ENCODE data around the gene MCM10. TPM values are rescaled to one million over a fixed set of nuclear protein-coding genes. Genes with fewer than 3 reads are reported as not detected.

MCM10 gene
- total RNA-seq, 1 experiment from 2014 or later, result 24.5 TPM

- no peak overlapping the region for H2AFZ ChIP-seq
- no peaks in the 10 kb centered on the region for H3K36me3 ChIP-seq (ENCODE audit: low read depth)
- H3K27me3 ChIP-seq (ENCODE audit: insufficient read depth, low read depth), result no peaks in the 10 kb centered on the region
- intact Hi-C loops (cut with micrococcal nuclease; ENCODE audit: unreplicated experiment), result no loop called here
- POLR2A ChIA-PET (ENCODE audit: unreplicated experiment), result no interaction called here
- H3K4me3 ChIP-seq, result no peak overlapping the region
- no peak for DNase-seq
- H3K4me2 ChIP-seq, result no peak overlapping the region
- no peaks in the 10 kb centered on the region for H3K79me2 ChIP-seq (ENCODE audit: low read depth)
- no peak overlapping the region for H3K27ac ChIP-seq
- CTCF ChIA-PET, result no interaction called here
- no peaks in the 10 kb centered on the region for H3F3A ChIP-seq (ENCODE audit: insufficient read depth, low read depth)
- no peaks in the 10 kb centered on the region for H3K4me1 ChIP-seq (replicated peaks; ENCODE audit: insufficient read depth)
- TF ChIP-seq, protein P1, sequence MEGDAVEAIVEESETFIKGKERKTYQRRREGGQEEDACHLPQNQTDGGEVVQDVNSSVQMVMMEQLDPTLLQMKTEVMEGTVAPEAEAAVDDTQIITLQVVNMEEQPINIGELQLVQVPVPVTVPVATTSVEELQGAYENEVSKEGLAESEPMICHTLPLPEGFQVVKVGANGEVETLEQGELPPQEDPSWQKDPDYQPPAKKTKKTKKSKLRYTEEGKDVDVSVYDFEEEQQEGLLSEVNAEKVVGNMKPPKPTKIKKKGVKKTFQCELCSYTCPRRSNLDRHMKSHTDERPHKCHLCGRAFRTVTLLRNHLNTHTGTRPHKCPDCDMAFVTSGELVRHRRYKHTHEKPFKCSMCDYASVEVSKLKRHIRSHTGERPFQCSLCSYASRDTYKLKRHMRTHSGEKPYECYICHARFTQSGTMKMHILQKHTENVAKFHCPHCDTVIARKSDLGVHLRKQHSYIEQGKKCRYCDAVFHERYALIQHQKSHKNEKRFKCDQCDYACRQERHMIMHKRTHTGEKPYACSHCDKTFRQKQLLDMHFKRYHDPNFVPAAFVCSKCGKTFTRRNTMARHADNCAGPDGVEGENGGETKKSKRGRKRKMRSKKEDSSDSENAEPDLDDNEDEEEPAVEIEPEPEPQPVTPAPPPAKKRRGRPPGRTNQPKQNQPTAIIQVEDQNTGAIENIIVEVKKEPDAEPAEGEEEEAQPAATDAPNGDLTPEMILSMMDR (conservative IDR thresholded peaks at IDR 0.05), result no peak
- no peak for TF ChIP-seq EZH2 (IDR thresholded peaks at IDR 0.05; ENCODE audit: low read depth)
- H3K9me3 ChIP-seq (ENCODE audit: insufficient read depth, low read depth), result no peaks in the 10 kb centered on the region
- H4K20me1 ChIP-seq (ENCODE audit: insufficient read depth), result no peaks in the 10 kb centered on the region
- BruUV-seq (replicated peaks), result no TSS peak
- no peaks in the 10 kb centered on the region for H3K9me2 ChIP-seq (ENCODE audit: insufficient read depth)
Measured at GRCh38 chr10:13231190-13231589, 69.8 kb downstream of the MCM10 start.

DNA sequence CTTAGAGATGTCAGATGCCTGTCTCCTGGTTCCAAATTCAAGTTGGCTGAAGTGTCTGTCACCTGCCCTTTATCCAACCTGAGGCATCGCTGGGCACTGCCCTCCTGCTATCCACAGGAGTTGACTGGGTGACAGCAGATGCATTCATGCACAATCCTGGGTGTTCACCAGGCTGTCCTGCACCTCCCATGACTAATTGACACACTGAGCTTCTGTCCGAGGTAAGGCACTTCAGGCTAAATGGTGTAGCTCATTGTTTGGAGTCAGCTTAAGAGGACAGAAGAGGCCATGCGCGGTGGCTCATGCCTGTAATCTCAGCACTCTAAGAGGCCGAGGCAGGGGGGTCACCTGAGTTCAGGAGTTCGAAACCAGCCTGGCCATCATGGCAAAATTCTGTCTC is 70.5 kb downstream of the MCM10 start:
- no peak overlapping the region for H3K27ac ChIP-seq
- H3F3A ChIP-seq (ENCODE audit: insufficient read depth, low read depth), result no peaks in the 10 kb centered on the region
- H3K4me3 ChIP-seq, result no peak overlapping the region
- H3K9me2 ChIP-seq (ENCODE audit: insufficient read depth), result no peaks in the 10 kb centered on the region
- TF ChIP-seq, protein P1 (conservative IDR thresholded peaks at IDR 0.05), result no peak
- no peak for TF ChIP-seq EZH2 (IDR thresholded peaks at IDR 0.05; ENCODE audit: low read depth)
- no peaks in the 10 kb centered on the region for H3K9me3 ChIP-seq (ENCODE audit: insufficient read depth, low read depth)
- intact Hi-C loops (cut with micrococcal nuclease; ENCODE audit: unreplicated experiment), result no loop called here
- ChIA-PET CTCF (no interaction called here), POLR2A (ENCODE audit: unreplicated experiment) (no interaction called here)
- H4K20me1 ChIP-seq (ENCODE audit: insufficient read depth), result no peaks in the 10 kb centered on the region
- no peak overlapping the region for H3K4me2 ChIP-seq
- no peaks in the 10 kb centered on the region for H3K79me2 ChIP-seq (ENCODE audit: low read depth)
- no peak overlapping the region for H2AFZ ChIP-seq
- H3K4me1 ChIP-seq (replicated peaks; ENCODE audit: insufficient read depth), result no peaks in the 10 kb centered on the region
- no peaks in the 10 kb centered on the region for H3K36me3 ChIP-seq (ENCODE audit: low read depth)
- H3K27me3 ChIP-seq (ENCODE audit: insufficient read depth, low read depth), result no peaks in the 10 kb centered on the region
- no TSS peak for BruUV-seq (replicated peaks)
- DNase-seq, result no peak

GRCh38 chr10:13233358-13233757 is 72.0 kb downstream of the MCM10 start:
- H3K9me3 ChIP-seq (ENCODE audit: insufficient read depth, low read depth), result no peaks in the 10 kb centered on the region
- H3K4me3 ChIP-seq, result no peak overlapping the region
- no peaks in the 10 kb centered on the region for H3K4me1 ChIP-seq (replicated peaks; ENCODE audit: insufficient read depth)
- no peak overlapping the region for H3K27ac ChIP-seq
- DNase-seq, result no peak
- no peaks in the 10 kb centered on the region for H3K79me2 ChIP-seq (ENCODE audit: low read depth)
- H3K27me3 ChIP-seq (ENCODE audit: insufficient read depth, low read depth), result no peaks in the 10 kb centered on the region
- intact Hi-C loops (cut with micrococcal nuclease; ENCODE audit: unreplicated experiment), result no loop called here
- H2AFZ ChIP-seq, result no peak overlapping the region
- no peaks in the 10 kb centered on the region for H3K36me3 ChIP-seq (ENCODE audit: low read depth)
- CTCF ChIA-PET, result no interaction called here
- BruUV-seq (replicated peaks), result no TSS peak
- H3F3A ChIP-seq (ENCODE audit: insufficient read depth, low read depth), result no peaks in the 10 kb centered on the region
- no peak overlapping the region for H3K4me2 ChIP-seq
- H4K20me1 ChIP-seq (ENCODE audit: insufficient read depth), result no peaks in the 10 kb centered on the region
- POLR2A ChIA-PET (ENCODE audit: unreplicated experiment), result no interaction called here
- TF ChIP-seq EZH2 (IDR thresholded peaks at IDR 0.05; ENCODE audit: low read depth), result no peak
- TF ChIP-seq, protein P1 (conservative IDR thresholded peaks at IDR 0.05), result no peak
- no peaks in the 10 kb centered on the region for H3K9me2 ChIP-seq (ENCODE audit: insufficient read depth)
